Measurements from ENCODE around the gene ERC2. TPM values are rescaled to one million over a fixed set of nuclear protein-coding genes. Genes with fewer than 3 reads are reported as not detected.

The ERC2 gene
- total RNA-seq, 2 experiments from 2014 or later: not detected

DNA sequence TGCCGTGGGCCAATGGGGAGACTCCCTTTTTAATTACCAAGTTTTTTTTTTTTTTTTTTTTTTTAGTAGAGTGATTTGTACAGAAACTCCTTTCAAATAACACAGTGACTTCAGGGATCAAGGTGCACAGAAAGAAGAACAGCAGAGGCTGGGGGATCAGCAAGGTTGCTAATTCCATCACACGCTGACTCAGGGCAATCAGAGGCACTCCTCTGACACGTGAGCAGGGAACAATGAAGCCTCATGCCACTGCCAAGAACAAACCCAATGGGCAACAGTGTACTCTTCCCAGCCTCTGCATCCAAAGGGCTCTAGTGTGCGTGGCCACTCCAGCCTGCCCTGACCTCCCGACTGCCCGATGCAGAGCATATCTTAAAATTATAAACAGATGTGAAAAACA lies 794.5 kb downstream of the ERC2 start:
- no peaks in the 10 kb centered on the region for H4K20me1 ChIP-seq (ENCODE audit: insufficient read depth, low read length)
- no peak overlapping the region for H2AFZ ChIP-seq (ENCODE audit: low read length)
- intact Hi-C loops (cut with micrococcal nuclease; ENCODE audit: unreplicated experiment): no loop called here
- no peak for DNase-seq (ENCODE audit: low spot score)
- H3K9me2 ChIP-seq (ENCODE audit: insufficient read depth, low read length): no peaks in the 10 kb centered on the region
- no peaks in the 10 kb centered on the region for H3K4me1 ChIP-seq (ENCODE audit: insufficient read depth, low read length, poor library complexity, severe bottlenecking)
- no peak overlapping the region for H3K27ac ChIP-seq (ENCODE audit: low read depth, low read length, poor library complexity, severe bottlenecking)
- no peaks in the 10 kb centered on the region for H3K79me2 ChIP-seq (ENCODE audit: insufficient read depth, low read depth, low read length)
- TF ChIP-seq EZH2phosphoT487 (IDR thresholded peaks at IDR 0.05; ENCODE audit: borderline replicate concordance, low read depth, low read length): no peak
- TF ChIP-seq, protein P1, sequence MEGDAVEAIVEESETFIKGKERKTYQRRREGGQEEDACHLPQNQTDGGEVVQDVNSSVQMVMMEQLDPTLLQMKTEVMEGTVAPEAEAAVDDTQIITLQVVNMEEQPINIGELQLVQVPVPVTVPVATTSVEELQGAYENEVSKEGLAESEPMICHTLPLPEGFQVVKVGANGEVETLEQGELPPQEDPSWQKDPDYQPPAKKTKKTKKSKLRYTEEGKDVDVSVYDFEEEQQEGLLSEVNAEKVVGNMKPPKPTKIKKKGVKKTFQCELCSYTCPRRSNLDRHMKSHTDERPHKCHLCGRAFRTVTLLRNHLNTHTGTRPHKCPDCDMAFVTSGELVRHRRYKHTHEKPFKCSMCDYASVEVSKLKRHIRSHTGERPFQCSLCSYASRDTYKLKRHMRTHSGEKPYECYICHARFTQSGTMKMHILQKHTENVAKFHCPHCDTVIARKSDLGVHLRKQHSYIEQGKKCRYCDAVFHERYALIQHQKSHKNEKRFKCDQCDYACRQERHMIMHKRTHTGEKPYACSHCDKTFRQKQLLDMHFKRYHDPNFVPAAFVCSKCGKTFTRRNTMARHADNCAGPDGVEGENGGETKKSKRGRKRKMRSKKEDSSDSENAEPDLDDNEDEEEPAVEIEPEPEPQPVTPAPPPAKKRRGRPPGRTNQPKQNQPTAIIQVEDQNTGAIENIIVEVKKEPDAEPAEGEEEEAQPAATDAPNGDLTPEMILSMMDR (conservative IDR thresholded peaks at IDR 0.05; ENCODE audit: low read length): no peak
- H3K4me2 ChIP-seq (ENCODE audit: low read length): no peak overlapping the region
- H3K4me3 ChIP-seq (ENCODE audit: low read depth, low read length, poor library complexity, severe bottlenecking): no peak overlapping the region
- no peaks in the 10 kb centered on the region for H3K9me3 ChIP-seq (ENCODE audit: low read length)
- CTCF ChIA-PET (ENCODE audit: unreplicated experiment): no interaction called here
- H3K36me3 ChIP-seq (ENCODE audit: insufficient read depth, low read length): no peaks in the 10 kb centered on the region
- POLR2A ChIA-PET: interaction anchor here (1.2 kb wide), 1 partner anchor 20 kb away, joined by 4 read pairs; no protein-coding TSS in a partner anchor
- no TSS peak for BruUV-seq (replicated peaks)

DNA sequence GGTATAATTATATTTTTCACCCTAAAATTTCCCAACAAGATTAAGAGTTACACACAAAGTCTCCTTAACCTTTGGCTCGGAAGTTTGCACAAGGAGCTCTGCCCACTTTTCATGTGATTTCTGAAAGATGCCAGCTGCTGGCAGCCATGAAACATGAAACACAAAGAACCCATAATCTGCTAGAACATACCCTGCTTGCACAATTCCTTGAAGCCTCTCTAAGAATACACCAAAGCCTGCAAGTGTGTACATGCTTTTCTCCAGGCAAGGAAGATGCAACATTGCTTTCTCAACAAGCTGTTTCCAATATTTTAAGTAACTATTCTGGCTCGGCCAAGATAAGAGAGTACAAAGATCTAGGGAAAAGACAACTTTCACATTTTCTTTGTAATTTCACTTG lies 799.1 kb downstream of the ERC2 start:
- Histone ChIP-seq H3K79me2 (ENCODE audit: insufficient read depth, low read depth, low read length) (no peaks in the 10 kb centered on the region), H3K4me2 (ENCODE audit: low read length) (no peak overlapping the region), H3K9me3 (ENCODE audit: low read length) (no peaks in the 10 kb centered on the region), H3K36me3 (ENCODE audit: insufficient read depth, low read length) (no peaks in the 10 kb centered on the region), H3K9me2 (ENCODE audit: insufficient read depth, low read length) (no peaks in the 10 kb centered on the region), H2AFZ (ENCODE audit: low read length) (no peak overlapping the region), H3K4me3 (ENCODE audit: low read depth, low read length, poor library complexity, severe bottlenecking) (no peak overlapping the region), H3K27ac (ENCODE audit: low read depth, low read length, poor library complexity, severe bottlenecking) (no peak overlapping the region), H3K4me1 (ENCODE audit: insufficient read depth, low read length, poor library complexity, severe bottlenecking) (no peaks in the 10 kb centered on the region), H4K20me1 (ENCODE audit: insufficient read depth, low read length) (no peaks in the 10 kb centered on the region)
- DNase-seq (ENCODE audit: low spot score): no peak
- no peak for TF ChIP-seq EZH2phosphoT487 (IDR thresholded peaks at IDR 0.05; ENCODE audit: borderline replicate concordance, low read depth, low read length)
- TF ChIP-seq, protein P1 (conservative IDR thresholded peaks at IDR 0.05; ENCODE audit: low read length): no peak
- intact Hi-C loops (cut with micrococcal nuclease; ENCODE audit: unreplicated experiment): no loop called here
- CTCF ChIA-PET (ENCODE audit: unreplicated experiment): no interaction called here
- POLR2A ChIA-PET: interaction anchor here (1.0 to 1.7 kb wide), 3 partner anchors 8 to 21 kb away, joined by 3 to 5 read pairs (median 5); no protein-coding TSS in a partner anchor
- BruUV-seq (replicated peaks): no TSS peak

DNA sequence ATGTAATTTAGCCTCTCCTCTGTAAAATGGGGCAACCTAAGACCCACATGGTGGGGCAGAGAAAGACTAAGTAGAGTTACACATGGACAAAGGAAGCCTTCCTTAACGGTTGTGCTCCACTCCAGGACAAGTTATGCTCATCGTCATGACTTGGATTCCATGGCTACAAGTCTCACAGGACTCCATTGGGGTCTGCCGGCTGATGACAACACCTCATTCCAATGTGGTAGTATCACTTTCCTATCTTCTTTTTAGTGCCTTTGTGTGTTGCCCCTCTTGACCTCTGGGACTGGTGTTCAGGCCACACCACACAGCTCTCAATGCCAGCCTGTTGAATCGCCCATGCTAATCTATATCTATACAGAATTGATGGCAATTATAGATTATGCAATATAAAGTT lies 799.9 kb downstream of the ERC2 start:
- no peak for DNase-seq (ENCODE audit: low spot score)
- Histone ChIP-seq H3K4me3 (ENCODE audit: low read depth, low read length, poor library complexity, severe bottlenecking) (no peak overlapping the region), H3K79me2 (ENCODE audit: insufficient read depth, low read depth, low read length) (no peaks in the 10 kb centered on the region), H3K9me2 (ENCODE audit: insufficient read depth, low read length) (no peaks in the 10 kb centered on the region), H4K20me1 (ENCODE audit: insufficient read depth, low read length) (no peaks in the 10 kb centered on the region), H3K36me3 (ENCODE audit: insufficient read depth, low read length) (no peaks in the 10 kb centered on the region), H3K27ac (ENCODE audit: low read depth, low read length, poor library complexity, severe bottlenecking) (no peak overlapping the region), H2AFZ (ENCODE audit: low read length) (no peak overlapping the region), H3K9me3 (ENCODE audit: low read length) (no peaks in the 10 kb centered on the region), H3K4me1 (ENCODE audit: insufficient read depth, low read length, poor library complexity, severe bottlenecking) (no peaks in the 10 kb centered on the region), H3K4me2 (ENCODE audit: low read length) (no peak overlapping the region)
- ChIA-PET POLR2A (interaction anchor here (1.0 to 1.7 kb wide), 2 partner anchors 9 to 18 kb away, joined by 3 to 5 read pairs; no protein-coding TSS in a partner anchor), CTCF (ENCODE audit: unreplicated experiment) (no interaction called here)
- TF ChIP-seq EZH2phosphoT487 (IDR thresholded peaks at IDR 0.05; ENCODE audit: borderline replicate concordance, low read depth, low read length): no peak
- TF ChIP-seq, protein P1 (conservative IDR thresholded peaks at IDR 0.05; ENCODE audit: low read length): no peak
- no TSS peak for BruUV-seq (replicated peaks)
- intact Hi-C loops (cut with micrococcal nuclease; ENCODE audit: unreplicated experiment): no loop called here

Data from OCI-LY7 (cell line).